GM19099 (cell line): ENCODE measurements around the gene TAF15.

Experiments used
- POLR2A ChIP-seq: IDR thresholded peaks from 3 replicates; pipeline ENCODE4 v1.6.1; 2011; ENCODE audit warnings: low read depth; ENCODE audit not compliant: insufficient read length; ENCODE audit errors: extremely low read depth

TAF15 gene

DNA sequence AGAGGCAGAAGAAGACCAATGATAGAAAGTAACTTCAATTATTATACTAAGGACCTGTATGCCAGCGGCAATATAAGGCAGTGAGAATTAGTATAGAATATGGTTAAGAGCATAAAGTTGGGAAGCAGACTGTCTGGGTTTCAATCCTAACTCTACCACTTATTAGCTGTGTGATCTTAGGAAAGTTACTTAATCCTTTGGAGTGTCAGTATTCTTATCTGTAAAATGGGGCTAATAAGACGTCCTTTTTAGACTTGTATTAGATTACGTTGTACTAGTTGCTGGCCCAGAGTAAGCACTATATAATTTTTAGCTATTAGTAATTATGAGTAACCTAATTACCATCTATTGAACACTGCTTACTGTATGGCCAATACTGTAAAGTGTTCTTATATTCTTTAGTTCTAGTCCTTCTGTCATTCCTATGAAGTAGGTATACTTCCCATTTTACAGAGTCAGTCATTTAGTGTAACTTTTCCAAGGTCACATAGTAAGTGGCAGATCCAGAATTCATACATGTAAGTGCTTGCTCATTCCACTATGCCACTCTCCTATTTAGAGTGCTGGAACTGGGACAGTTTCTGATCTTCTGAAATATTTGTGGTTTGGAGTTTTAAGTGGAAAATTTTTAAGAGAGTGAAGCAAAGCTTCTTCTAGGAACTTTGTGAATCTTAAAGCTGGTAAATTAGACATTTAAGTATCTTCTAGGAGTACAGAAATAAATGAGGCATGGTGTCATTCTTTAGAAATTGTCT is 36.9 kb downstream of the TAF15 start:
- TF ChIP-seq POLR2A = no peak

DNA sequence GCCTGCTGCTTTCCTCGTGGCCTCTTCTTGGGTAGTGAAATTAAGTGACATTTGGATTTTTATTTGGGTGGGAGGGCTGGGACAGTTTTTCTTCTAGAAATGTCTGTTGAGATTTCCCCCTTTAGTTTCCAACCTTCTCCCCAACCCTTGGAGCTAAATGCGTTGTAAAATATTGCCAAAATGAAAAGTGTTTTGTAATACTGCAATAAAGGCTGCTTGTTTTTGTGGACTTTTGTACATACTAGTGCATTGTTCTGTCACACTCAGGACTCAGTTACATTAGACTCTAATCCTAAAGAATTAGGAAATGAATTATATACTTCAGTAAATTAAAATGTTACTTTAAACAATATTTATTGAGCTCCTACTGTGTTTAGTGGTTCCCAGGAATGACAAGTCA is 37.7 kb downstream of the TAF15 start:
- no peak for TF ChIP-seq POLR2A

DNA sequence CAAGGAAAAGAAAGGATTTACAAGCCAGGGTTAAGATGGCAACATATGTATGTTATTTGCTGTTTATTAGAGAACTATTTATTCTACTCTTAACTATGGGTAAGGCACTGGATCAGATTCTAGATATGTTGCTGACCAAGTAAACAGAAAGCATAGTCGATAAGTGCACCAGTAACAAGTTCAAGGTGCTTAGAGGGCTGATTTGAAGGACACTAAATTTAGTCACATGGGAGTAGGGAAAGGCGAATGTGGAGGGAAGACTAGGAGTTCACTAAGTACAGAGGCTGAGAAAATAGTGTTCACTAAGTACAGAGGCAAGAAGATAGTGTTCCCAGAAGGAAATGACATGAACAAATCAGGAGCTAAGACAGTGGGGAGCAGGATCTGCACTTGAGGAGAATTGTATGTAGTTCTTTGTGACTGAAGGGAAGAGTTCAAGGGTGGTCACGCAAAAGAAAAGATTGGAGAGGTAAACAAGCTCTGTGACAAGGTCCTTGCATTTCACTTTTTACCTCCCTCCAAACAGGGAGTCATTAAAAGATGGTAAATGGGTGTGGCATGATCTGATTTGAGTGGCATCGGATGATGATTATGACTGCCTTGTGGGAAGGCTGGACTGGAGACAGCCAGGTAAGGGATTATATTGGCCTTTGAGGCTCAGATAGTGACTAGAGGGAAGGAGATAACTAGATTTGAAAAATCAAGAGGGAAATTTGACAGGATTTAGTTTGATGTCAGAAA is 38.5 kb downstream of the TAF15 start:
- no peak for TF ChIP-seq POLR2A

DNA sequence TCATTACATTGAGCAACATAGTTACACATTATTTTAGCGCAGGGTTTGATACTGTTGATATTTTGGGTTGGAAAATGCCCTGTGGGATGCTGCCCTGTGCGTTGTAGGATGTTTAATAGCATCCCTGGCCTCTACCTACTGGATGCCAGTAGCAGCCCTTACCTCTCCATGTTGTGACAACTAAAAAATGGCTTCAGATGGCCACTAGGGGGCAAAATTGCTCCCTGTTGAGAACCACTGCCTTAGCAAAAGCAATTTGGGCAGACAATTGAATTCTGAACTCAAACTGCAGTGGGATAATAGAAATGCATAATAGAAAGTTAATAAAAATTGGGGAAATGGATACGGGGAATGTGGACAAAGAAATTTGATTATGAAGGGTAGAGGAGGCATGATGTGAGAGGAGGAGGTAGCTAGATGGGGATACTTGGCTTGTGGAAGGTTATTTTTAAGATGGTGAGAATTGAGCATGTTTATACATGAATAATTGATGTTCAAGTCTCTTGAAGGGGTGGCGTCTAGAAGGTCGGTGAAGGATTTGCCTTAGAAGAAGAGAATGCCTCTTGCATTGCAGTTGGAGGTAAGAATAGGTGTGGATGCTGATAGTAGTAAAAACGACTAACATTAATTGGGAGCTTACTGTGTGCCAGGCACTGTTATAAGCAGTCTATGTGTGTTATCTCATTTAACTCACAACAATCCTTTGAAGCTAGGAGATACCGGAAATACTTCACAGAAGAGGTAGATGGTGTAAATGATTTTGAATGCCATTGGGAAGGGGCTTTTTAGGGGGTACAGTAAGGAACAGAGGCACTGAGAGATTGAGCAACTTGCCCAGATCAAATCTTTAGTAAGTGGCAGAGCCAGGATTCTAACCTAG is 40.4 kb downstream of the TAF15 start:
- no peak for TF ChIP-seq POLR2A

DNA sequence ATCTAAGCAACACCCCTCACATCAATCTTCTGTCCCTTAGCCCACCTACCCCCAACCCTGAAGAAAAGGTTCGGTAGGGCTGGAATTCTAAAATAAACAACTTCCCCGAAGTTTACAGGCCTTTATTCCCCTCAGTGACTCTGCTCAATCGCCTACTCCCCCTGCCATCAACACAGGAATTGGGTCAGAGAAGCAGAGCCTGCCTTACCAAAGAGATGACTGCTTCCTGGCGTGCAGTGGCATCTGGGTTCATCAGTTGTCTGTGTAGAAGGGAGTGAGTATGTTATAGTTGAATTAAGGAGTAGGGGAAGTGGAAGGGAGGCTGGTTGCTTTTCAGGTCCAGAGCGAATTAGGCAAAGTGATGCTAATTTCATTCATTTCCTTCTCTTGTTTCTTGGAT is 46.7 kb downstream of the TAF15 start:
- no peak for TF ChIP-seq POLR2A

DNA sequence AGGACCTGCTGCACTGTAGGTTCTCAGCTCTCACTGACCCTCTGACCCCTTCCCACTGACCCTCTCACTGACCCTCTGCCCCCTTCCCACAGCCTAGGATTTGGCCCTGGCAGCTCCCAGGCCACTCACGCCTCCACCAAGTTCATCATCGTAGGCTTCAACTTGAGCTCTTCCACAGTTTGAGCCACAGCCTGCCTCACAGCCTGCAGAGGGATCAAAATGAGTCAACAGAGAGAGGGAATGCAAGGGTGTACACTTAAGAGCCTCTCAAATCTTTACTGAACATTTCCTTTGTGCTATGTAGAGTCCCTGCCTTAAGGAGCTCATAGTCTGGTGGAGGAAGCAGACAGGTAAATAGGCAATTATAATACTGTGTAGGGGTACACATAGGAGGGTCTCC is 47.3 kb downstream of the TAF15 start:
- TF ChIP-seq POLR2A = no peak

DNA sequence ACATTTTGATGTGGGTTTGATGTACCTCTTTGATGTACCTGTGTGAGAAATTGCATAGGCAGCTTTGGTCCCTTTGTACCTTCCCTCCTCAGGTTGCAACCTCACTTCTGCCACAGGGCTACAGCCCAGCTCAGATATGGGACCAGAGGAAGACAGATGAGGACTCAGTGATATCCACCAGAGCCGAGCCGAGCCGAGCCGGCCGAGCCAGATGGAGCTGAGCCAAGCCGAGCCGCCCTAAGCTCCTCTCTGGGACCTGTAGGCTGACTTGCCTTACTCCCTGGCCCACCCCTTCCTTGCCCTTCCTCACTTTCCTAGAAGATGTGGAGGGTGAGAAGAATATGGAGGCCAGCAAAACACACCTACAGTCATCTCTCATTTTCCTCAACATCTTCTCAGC is 55.6 kb downstream of the TAF15 start:
- TF ChIP-seq POLR2A = no peak

DNA sequence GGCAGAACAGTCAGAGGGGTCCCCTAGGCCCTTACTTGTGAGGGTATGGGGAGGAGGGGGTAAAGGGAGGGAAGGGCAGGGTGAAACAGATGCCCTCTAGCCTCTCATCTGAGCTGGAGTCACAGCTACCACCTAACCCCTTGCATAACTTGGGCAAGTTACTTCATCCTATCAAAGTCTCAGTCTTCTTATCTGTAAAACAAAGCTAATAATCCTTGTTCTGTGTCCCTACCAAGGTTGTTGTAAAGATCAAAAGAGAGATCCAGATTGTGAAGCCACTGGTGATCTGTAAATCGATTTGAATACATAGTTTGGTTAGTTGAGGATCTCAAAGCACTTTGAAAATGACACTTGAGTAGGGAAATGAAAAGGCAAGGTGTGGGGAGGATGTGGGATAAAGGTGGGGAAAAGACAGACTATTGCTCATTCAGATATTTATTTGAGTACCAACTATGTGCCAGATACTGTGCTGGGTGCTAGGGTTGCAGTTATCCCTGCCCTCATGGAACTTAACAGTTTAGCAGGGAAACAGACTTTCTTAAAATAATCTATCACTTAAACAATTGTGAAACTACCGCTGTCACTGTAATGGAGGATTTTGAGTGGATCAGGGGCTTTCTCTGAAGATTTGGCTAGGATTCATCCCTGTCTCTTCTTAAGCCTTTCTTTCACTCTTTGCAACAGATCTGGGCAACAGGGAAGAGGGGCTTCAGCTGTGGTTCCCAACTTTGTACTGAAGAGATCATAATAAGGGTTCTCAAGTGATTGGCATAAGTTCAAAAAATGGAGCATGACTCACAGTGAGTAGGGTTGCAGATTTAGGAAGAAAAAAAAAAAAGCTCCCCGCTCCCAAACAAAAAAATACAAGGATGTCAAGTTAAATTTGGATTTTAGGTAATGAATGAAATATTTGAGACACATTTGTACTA is 56.4 kb downstream of the TAF15 start:
- no peak for TF ChIP-seq POLR2A

DNA sequence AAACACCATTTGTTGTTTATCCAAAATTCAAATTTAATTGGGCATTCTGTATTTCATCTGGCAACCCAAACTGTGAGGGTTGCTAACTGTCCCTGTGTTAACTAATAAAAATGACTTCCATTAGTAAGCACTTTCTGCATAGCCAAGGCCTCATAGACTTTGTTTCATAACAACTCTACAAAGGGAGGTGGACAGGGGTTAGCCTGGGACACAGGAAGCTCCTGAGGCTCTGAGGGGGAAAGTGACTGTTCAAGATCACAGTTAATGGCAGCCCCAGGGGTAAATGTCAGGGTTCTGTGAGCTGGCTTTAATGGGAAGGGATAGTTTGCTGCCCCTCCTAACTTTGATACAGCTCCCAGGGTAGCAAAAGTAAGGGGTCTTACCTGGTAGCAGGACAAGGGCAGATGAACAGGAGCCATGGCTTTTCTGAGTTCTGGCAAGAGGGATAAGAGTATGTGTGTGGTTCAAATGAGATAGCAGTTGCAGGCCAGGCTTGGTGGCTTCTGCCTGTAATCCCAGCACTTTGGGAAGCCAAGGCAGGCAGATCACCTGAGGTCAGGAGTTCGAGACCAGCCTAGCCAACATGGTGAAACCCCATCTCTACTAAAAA is 57.2 kb downstream of the TAF15 start:
- TF ChIP-seq POLR2A = no peak

DNA sequence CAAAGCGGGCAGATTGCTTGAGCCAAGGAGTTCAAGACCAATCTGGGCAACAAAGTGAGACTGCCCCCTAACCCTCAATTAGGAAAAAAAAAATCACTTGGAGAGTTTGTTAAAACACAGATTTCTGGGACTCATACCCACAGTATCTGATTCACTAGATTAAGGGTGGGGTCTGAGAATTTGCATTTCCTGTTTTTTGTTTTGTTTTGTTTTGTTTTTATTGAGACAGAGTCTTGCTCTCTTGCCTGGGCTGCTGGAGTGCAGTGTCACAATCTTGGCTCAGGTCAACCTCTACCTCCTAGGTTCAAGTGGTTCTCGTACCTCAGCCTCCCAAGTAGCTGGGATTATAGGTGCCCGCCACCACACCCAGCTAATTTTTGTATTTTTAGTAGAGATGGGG is 58.3 kb downstream of the TAF15 start:
- TF ChIP-seq POLR2A = no peak

DNA sequence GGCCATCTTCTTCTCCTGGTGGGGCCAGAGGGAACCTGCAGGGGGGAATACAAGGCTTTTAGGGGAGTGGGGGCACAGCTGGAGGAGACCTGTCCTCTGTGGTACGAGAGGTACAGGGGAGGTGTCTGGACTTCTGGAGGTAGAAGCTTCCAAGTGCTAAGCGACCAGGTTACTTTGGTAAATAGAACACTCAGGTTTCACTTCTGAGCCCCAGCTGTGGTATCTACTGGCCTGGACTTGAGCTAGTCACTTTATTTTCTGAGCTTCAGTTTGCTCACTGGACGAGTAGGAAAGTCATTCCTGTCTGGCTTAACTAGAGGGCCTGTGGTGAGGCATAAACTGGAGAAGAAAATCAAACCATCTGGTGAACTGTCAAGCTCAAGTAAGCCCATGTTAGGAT is 59.5 kb downstream of the TAF15 start, which contains the start of gene HEATR9:
Gene HEATR9, minus strand, starts transcription at position 155 of the 400 bp plus-strand sequence. Its CDS starts 149 bp downstream, at position 6.
- no peak for TF ChIP-seq POLR2A

DNA sequence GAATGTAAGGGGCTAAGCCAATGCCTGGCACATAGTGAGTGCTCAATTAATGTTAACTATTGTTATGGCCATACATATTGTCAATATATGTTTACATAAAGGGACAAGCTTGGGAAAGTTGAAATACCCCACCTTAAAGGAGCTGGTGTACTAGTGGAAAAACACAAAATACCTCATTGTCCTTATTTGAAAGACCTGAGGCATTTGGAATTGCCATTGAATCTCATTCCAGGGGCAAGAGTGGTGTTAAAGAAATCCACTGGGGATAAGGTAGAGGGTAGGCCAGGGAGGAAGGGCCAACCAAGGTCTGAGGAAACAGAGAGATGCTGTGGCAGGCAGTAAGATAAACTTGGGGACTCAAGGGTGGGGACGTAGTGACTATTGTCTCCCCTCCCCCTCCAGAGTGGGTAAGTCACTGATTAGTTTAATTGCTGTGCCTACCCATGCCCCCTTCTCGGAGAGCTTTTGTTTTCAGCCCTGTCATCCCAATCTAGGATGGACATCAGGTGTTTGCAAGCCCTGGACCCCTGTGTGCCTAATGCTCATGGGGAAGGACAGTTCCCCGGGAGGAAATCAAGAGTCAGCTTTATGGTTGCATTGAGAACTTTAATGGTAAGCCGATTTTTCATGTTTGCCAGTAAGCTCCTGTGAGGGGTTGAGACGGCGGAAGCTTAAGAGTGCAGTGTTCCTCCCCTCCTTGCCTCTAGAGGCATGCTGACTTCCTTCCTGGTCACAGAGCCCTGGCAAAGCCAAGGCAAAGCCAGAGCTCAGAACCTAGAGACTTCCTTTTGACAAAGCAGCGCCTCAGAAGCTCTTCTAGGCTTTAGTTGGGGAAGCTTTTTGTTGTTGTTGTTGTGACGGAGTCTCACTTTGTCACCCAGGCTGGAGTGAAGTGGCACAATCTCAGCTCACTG is 61.9 kb downstream of the TAF15 start:
- no peak for TF ChIP-seq POLR2A
